Measurements from ENCODE around the gene CBR4. TPM values are rescaled to one million over a fixed set of nuclear protein-coding genes. Genes with fewer than 3 reads are reported as not detected.

Gene CBR4
- total RNA-seq, 2 donors from 2014 or later, result 39.0 to 55.6 TPM

- H3K9ac ChIP-seq (ENCODE audit: extremely low read depth, low read length, poor library complexity, severe bottlenecking), result no peak overlapping the region
- no peaks in the 10 kb centered on the region for H3K36me3 Mint-ChIP-seq (ENCODE audit: low read depth)
- H3K4me3 ChIP-seq (ENCODE audit: low read length), result no peak overlapping the region
- no peak overlapping the region for H3K27ac ChIP-seq (ENCODE audit: low read depth, low read length)
- H3K27me3 Mint-ChIP-seq (ENCODE audit: insufficient read depth), result no peaks in the 10 kb centered on the region
- no peak for DNase-seq
- no peaks in the 10 kb centered on the region for H3K27me3 ChIP-seq (ENCODE audit: control insufficient read depth, insufficient read depth, low read length, poor library complexity, severe bottlenecking)
- H3K4me3 Mint-ChIP-seq, result no peak overlapping the region
- 92% methylated on average over 2 to 6 of the region's 6 CpGs for WGBS, 2 experiments (ENCODE audit: insufficient coverage in 1 of 2, insufficient read length in 1 of 2)
- no peak overlapping the region for H3K27ac Mint-ChIP-seq
- peaks cover 5% of the 10 kb centered on the region for H3K4me1 Mint-ChIP-seq
- TF ChIP-seq CTCF (conservative IDR thresholded peaks at IDR 0.05), result no peak
- no peaks in the 10 kb centered on the region for H3K36me3 ChIP-seq (ENCODE audit: control insufficient read depth, insufficient read depth, low read length)
- peaks cover 6% of the 10 kb centered on the region for H3K4me1 ChIP-seq (ENCODE audit: control insufficient read depth, insufficient read depth, low read length)
- H3K9me3 Mint-ChIP-seq, result peaks cover 13% of the 10 kb centered on the region
- no peaks in the 10 kb centered on the region for H3K9me3 ChIP-seq (ENCODE audit: control insufficient read depth, low read length)
Observed at GRCh38 chr4:169033660-169034059, 23.6 kb upstream of the CBR4 start.

GRCh38 chr4:169032883-169033645 lies 23.0 kb upstream of the CBR4 start:
- no peak overlapping the region for H3K27ac Mint-ChIP-seq

GRCh38 chr4:169032194-169032593 lies 22.1 kb upstream of the CBR4 start:
- no peak overlapping the region for H3K27ac Mint-ChIP-seq
- peaks cover 5% of the 10 kb centered on the region for H3K4me1 Mint-ChIP-seq

More at GRCh38 chr4:169032883-169033645, 23.0 kb upstream of the CBR4 start:
- H3K4me3 ChIP-seq (ENCODE audit: low read length), result no peak overlapping the region
- no peak for TF ChIP-seq CTCF (conservative IDR thresholded peaks at IDR 0.05)
- peaks cover 6% of the 10 kb centered on the region for H3K4me1 ChIP-seq (ENCODE audit: control insufficient read depth, insufficient read depth, low read length)
- no peak overlapping the region for H3K9ac ChIP-seq (ENCODE audit: extremely low read depth, low read length, poor library complexity, severe bottlenecking)
- H3K27ac ChIP-seq (ENCODE audit: low read depth, low read length), result no peak overlapping the region
- H3K27me3 ChIP-seq (ENCODE audit: control insufficient read depth, insufficient read depth, low read length, poor library complexity, severe bottlenecking), result no peaks in the 10 kb centered on the region
- DNase-seq, result no peak
- no peaks in the 10 kb centered on the region for H3K36me3 ChIP-seq (ENCODE audit: control insufficient read depth, insufficient read depth, low read length)
- Mint-ChIP-seq H3K9me3 (peaks cover 13% of the 10 kb centered on the region), H3K4me1 (peaks cover 5% of the 10 kb centered on the region), H3K36me3 (ENCODE audit: low read depth) (no peaks in the 10 kb centered on the region), H3K4me3 (no peak overlapping the region), H3K27me3 (ENCODE audit: insufficient read depth) (no peaks in the 10 kb centered on the region)
- 90 to 93% methylated on average over 3 to 5 of the region's 5 CpGs for WGBS, 2 experiments (ENCODE audit: insufficient coverage in 1 of 2, insufficient read length in 1 of 2)
- no peaks in the 10 kb centered on the region for H3K9me3 ChIP-seq (ENCODE audit: control insufficient read depth, low read length)

More at GRCh38 chr4:169032194-169032593, 22.1 kb upstream of the CBR4 start:
- Mint-ChIP-seq H3K4me3 (no peak overlapping the region), H3K36me3 (ENCODE audit: low read depth) (no peaks in the 10 kb centered on the region), H3K9me3 (peaks cover 13% of the 10 kb centered on the region), H3K27me3 (ENCODE audit: insufficient read depth) (no peaks in the 10 kb centered on the region)
- Histone ChIP-seq H3K27me3 (ENCODE audit: control insufficient read depth, insufficient read depth, low read length, poor library complexity, severe bottlenecking) (no peaks in the 10 kb centered on the region), H3K36me3 (ENCODE audit: control insufficient read depth, insufficient read depth, low read length) (no peaks in the 10 kb centered on the region), H3K4me1 (ENCODE audit: control insufficient read depth, insufficient read depth, low read length) (peaks cover 6% of the 10 kb centered on the region), H3K27ac (ENCODE audit: low read depth, low read length) (no peak overlapping the region), H3K9ac (ENCODE audit: extremely low read depth, low read length, poor library complexity, severe bottlenecking) (no peak overlapping the region), H3K9me3 (ENCODE audit: control insufficient read depth, low read length) (peaks cover 7% of the 10 kb centered on the region), H3K4me3 (ENCODE audit: low read length) (no peak overlapping the region)
- TF ChIP-seq CTCF (conservative IDR thresholded peaks at IDR 0.05), result no peak
- no peak for DNase-seq

Data from endodermal cell (in vitro differentiated cells).